ENCODE data around the gene ZNF579.
"Not testable (repeated sequence)": the region's sequence is repeated elsewhere in the genome, so short reads cannot be mapped to it uniquely, and the experiment has no call there.

ZNF579 gene

GRCh38 chr19:55593096-55593772 lies 12.6 kb upstream of the ZNF579 start:
- no peak for DNase-seq (ENCODE audit: low spot score)

DNA sequence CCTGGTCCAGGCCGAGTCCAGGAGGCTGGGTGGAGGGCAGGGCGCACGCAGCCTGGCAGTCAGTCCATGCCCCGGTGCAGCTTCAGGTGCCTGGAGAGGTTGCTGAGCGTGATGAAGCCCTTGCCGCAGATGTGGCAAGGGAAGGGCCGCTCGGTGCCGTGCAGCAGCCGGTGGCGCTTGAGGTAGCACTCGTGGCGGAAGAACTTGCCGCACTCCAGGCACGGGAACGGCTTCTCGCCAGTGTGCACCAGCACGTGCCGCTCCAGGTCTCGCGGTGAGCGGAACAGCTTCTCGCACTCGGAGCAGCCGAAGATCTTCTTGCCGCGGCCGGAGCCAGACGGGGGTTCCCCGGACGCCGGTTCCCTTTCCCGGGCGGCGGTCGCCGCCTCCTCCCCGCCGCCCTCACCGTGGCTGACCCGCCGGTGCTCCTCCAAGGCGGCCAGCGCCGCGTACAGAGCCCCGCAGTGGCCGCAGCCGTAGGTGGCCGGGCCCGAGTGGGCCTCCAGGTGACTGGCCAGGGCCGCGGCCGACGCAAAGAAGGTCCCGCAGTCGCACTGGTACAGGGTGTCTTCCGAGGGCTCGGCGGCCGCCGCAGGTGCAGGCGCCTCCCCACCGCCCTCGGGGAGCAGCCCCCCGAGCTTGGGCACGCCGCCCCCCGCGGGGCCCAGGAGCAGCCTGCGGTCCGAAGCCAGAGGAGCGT lies 11.9 kb upstream of the ZNF579 start:
- no peak for DNase-seq (ENCODE audit: low spot score)

DNA sequence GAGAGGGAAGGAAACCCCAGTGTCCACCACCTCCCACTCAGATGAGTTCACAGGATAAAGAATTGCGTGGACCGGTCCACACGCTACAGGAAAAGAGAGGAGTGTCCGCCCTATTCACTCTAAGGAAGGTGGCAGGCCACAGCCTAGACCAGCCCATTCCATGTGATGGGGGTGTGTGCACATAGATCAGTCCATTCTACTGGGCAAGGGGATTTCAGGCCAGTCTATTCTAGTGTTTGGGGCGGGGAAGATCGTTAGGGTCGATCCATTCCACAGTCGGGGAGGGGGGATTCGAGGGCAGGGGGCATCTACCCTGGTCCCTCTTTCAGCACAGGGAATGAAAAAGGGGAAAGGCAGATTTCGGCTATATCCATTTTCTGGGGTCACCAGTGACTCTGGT lies 10.9 kb upstream of the ZNF579 start:
- DNase-seq (ENCODE audit: low spot score) = no peak

GRCh38 chr19:55590617-55591016 lies 10.0 kb upstream of the ZNF579 start:
- DNase-seq (ENCODE audit: low spot score) = no peak

DNA sequence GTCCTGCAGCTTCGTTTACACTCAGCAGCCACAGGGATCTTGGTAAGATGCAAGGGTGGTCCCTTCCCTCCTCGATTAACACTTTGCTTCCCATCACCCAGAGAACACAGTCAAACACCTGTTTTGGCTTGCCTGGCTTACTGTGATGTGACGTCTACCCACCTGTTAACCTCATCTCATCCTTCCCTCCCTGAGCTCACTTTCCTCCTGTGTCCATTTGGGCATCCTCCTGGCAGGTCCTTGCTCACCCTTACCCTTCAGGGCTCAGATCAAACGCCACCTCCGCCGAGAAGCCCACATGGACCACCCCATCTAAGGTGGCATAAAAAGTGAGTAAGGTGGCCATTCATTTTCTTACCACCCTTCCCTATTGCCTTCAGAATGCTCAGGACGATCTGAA lies 9.5 kb upstream of the ZNF579 start:
- no peak for DNase-seq (ENCODE audit: low spot score)

- no peak for DNase-seq (ENCODE audit: low spot score)
Observed at GRCh38 chr19:55588738-55589137, 8.1 kb upstream of the ZNF579 start.

DNA sequence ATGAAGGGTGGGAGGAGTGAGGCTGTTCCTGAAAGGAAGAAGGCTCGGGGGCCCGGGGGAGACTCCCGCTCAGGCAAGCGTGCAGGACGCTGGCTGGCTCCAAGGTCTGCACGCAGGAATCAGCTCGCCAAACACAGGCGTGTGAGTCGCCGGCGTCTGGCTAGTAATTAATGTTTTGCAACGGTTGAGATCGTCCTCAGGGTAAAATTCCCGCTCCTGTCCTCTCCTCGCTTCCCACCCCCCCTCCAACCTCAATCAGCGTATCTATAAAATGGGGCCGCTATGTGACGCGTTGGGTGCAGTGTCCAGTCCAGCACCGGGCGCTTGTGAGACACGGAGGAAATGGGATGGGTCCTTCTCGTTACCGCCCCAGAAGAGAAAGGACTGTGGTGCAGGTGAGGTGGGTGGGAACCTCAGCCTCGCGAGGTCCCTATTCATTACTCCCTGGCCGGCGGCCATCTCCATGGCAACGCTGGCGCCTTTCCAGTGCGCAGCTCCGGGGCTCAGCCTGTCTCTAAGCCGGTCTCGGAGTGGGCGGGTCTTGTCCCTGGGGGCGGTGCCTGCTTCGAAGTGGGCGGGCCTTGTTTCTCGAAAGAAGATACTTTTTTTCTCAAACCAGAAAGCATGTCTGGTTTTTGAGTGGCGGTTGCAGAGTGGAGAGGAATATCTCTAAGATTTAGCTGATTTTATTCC lies 6.5 kb upstream of the ZNF579 start:
- peak; percentile 85 for DNase-seq (ENCODE audit: low spot score)

DNA sequence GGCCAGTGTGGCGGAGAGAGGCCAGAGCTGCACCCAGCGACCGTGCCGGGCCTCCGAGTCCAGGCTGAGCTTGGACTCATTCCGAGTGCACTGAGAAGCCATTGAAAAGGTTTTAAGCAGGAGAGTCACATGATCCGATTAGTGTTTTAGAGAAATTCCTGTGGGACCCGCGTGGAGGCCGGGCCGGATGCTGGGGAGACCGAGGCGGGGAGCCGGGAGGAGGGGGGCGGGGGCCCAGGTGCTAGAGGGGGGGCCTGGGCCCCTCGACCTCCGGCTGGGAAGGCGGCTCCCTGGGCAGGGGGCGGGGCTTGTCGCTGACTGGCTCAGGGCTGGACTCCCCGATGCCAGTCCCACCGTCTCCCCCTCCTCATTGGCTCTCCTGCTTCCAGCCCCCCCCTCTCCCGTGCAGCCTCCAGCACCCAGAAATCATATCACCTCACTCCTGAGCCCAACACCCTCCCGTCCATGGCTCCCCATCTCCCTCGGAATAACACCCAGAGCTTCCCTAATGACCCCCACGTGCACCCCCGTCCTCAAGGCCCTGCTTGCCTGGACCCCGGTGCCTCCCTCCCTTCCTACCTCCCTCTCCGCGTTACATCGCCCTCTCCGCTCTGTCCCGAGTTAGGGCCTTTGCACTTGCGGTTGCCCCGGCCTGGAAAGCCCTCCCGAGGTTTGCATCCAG lies 5.2 kb upstream of the ZNF579 start:
- peak; percentile 46 for DNase-seq (ENCODE audit: low spot score)

DNA sequence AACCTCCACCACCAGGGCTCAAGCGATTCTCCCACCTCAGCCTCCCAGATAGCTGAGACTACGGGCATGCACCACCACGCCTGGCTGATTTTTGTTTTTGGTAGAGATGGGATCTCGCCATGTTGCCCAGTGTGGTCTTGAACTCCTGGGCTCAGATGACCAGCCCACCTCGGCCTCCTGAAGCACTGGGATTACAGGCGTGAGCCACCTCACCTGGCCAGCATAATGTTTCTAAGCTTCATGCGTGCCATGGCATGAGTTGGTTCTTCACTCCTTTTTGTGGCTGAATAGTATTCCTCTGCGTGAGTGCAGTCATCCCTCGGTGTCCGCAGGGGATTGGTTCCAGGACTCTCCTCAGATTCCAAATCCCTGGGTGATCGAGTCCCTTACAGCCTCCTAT lies 4.2 kb upstream of the ZNF579 start:
- no peak for DNase-seq (ENCODE audit: low spot score)

GRCh38 chr19:55583897-55584296 lies 3.2 kb upstream of the ZNF579 start:
- not testable (repeated sequence) for DNase-seq (ENCODE audit: low spot score)

DNA sequence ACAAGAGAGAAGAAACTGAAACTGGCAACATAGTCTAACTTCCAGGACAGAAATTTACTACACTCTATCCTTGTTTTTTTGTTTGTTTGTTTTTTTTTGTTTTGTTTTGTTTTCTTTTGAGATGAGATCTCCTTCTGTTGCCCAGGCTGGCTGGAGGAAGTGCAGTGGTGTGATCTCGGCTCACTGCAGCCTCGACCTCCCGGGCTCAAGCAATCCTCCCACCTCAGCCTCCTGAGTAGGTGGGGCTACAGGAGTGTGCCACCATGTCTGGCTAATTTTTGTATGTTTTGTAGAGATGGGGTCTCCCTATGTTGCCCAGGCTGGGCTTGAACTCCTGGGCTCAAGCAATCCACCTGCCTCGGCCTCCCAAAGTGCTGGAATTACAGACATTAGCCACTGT lies 1.6 kb upstream of the ZNF579 start:
- DNase-seq (ENCODE audit: low spot score) = not testable (repeated sequence)

GRCh38 chr19:55581823-55582223 lies 1.2 kb upstream of the ZNF579 start:
- DNase-seq (ENCODE audit: low spot score) = no peak

- DNase-seq (ENCODE audit: low spot score) = no peak
Observed at GRCh38 chr19:55581145-55581822, 636 bp upstream of the ZNF579 start.

- no peak for DNase-seq (ENCODE audit: low spot score)
Observed at GRCh38 chr19:55579766-55580621, 654 bp downstream of the ZNF579 start.

- DNase-seq (ENCODE audit: low spot score) = no peak
Observed at GRCh38 chr19:55578761-55579747, 1.6 kb downstream of the ZNF579 start.

- no peak for DNase-seq (ENCODE audit: low spot score)
Observed at GRCh38 chr19:55578031-55578760, 2.5 kb downstream of the ZNF579 start.

GRCh38 chr19:55576746-55577145 lies 3.9 kb downstream of the ZNF579 start:
- DNase-seq (ENCODE audit: low spot score) = no peak

GRCh38 chr19:55573929-55574328 lies 6.7 kb downstream of the ZNF579 start:
- not testable (repeated sequence) for DNase-seq (ENCODE audit: low spot score)

DNA sequence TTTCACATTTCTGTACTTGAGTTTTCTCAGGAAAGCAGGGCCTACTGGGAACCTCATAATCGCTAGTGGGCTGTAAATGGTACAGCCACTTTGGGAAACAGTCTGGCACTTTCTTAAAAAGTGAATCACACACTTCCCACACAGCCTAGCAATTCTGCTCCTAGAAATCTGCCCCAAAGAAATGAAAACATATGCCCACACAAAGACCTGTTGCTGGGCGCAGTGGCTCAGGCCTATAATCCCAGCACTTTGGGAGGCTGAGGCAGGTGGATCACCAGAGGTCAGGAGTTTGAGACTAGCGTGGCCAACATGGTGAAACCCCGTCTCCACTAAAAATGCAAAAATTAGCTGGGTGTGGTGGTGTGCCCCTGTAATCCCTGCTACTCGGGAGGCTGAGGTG lies 11.2 kb downstream of the ZNF579 start:
- not testable (repeated sequence) for DNase-seq (ENCODE audit: low spot score)

Measured in CD4-positive, alpha-beta T cell treated with Interleukin-6 at 100 ng/mL for 8 hours (primary cell).